ENCODE measurements around the gene FAM13A.
"Not testable (repeated sequence)": the region's sequence is repeated elsewhere in the genome, so short reads cannot be mapped to it uniquely, and the experiment has no call there.

Gene FAM13A

DNA sequence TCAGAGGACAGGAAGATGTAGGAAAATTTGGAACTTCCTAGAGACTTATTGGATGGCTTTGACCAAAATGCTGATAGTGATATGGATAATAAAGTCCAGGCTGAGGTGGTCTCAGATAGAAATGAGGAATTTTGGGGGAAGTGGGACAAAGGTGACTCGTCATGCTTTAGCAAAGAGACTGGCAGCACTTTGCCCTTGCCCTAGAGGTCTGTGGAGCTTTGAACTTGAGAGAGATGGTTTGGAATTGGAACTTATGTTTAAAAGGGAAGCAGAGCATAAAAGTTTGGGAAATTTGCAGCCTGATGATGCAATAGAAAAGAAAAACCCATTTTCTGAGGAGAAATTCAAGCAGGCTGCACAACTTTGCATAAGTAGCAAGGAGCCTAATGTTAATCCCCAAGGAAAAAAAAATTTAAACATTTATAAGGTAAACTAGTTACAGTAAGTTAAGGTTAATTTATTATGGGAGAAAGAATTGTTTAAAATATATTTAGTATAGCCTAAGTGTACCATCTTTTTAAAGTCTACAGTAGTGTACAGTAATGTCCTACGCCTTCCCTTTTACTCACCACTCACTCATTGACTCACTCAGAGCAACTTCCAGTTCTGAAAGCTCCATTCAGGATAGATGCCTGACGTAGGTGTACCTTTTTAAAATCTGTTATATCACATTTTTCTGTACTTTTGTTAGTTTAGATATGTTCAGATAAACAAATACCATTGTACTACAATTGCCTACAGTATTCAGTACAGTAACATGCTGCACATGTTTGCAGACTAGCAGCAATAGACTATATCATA is 101.2 kb downstream of the FAM13A start:
- DNase-seq = peak; percentile 40

DNA sequence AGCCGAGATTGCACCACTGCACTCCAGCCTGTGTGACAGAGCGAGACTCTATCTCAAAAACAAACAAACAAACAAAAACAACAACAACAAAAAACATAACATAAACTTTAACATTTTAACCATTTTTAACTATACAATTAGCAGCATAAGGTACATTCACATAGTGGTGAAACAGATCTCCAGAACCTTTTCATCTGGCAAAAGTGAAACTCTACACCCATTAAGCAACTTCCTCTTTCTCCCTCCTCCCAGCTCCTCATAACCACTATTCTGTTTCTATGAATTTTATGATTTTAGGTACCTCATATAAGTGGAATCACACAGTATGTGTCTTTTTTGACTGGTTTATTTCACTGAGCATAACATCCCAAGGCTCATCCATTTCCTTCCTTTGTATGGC is 103.6 kb downstream of the FAM13A start:
- DNase-seq = peak; percentile 72

- no peak for DNase-seq
These were observed 104.9 kb downstream of the FAM13A start for GRCh38 chr4:88952081-88952480.

- DNase-seq = no peak
These were observed 107.4 kb downstream of the FAM13A start for GRCh38 chr4:88949605-88950004.

DNA sequence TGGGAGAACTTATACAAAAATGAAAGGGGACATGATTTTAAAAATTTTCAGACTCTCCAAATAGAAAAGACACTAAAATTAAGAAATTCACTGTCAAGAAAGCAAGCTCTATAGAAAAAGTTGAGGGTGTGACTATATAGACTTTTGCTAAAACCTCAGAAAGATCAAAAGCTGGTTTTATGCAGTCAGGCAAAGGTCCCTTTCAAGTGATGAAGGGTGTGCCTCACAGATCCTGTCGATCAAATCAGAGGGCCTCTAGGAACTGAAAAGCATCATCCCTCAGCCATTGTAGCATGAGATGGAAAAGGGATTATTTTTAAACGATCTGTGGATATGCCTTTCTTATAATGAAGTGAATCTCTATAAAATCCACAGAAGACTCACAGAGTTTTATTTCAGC is 116.5 kb downstream of the FAM13A start:
- DNase-seq = no peak

GRCh38 chr4:88939697-88940096 is 117.3 kb downstream of the FAM13A start:
- DNase-seq = no peak

DNA sequence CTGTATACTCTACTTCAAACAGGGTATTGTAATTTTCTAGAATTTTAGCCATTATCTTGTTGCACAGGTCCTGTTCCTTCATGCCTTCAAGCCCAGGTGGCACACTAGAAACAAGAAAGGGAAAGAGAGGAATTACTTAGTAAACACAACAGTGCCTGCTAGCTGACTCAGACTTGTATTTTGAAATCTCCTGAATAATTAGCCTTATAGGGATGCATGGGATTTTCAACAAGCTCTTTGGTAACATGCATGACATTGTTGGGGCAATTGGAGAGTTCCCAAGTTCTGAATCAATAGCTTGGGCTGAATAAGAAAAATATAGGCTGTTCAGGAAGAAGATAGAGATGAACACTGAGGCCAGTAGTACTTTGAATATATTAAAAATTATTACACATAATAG is 118.8 kb downstream of the FAM13A start:
- peak; percentile 82 for DNase-seq

DNA sequence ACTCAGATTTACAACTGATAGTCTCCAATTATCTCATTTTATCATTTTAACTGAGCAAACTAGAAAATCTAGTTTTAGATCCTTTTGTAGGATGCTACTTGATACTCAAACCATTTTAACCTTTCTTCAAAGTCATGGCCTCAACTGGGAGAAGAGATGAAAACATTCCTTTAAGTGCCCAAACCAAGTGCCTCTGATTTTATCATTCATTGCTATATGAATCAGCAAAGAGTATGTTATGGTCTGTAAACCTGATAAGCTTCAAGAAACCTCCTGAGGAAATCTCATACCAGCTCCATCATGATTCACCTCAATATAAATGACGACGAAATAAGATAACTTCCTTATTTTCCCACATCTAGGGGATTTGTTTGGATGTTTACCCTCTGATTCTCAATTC is 119.9 kb downstream of the FAM13A start:
- no peak for DNase-seq

DNA sequence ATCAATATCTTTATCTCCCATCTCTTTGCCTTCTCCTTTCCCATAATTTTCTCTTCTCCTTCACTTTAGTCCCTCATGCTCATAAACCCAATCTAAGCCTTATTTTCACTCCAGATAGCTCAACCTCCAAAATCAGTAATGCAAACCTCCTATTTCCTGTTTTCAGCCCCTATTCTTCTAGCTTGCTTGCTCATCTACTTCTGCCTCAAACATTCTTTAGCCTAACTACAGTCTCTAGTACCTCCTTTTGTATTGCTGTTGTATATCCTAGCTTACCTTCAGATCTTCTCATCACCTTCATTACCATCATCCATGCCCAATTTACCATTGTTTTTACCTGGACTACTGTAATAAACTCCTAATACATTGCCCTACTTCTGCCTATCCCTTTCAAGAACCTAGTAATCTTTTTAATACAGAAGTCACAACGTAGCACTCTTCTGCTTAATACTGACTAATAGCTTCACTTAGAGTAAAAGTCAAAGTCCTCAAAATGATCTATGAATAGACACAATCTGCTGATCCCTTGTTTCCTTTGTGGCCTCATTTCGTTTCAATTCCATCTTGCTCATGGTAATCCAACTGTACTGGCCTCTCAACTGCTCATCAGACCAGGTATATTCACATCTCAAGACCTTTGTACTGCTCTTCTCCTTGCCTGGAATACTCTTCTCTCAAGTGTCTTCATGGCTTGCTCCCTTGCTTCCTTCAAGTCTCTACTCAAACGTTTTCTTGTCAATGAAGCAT is 123.4 kb downstream of the FAM13A start:
- no peak for DNase-seq

DNA sequence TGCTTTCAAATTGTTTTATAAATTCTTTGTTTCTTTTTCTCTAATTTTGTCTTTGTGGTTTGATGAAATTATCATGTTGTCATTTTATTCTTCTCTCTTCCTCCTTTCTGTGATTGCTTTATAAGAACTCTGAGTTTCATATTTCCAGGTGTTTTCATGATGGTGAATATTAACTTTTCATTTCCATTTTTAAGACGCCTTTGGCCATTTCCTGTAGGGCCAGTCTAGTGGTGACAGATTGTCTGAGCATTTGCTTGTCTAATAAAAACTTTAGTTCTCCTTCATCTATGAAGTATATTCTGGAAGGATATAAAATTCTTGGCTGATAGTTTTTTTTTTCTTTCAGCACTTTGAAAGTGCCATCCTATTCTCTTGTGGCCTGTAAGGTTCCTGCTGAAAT is 128.1 kb downstream of the FAM13A start:
- no peak for DNase-seq

DNA sequence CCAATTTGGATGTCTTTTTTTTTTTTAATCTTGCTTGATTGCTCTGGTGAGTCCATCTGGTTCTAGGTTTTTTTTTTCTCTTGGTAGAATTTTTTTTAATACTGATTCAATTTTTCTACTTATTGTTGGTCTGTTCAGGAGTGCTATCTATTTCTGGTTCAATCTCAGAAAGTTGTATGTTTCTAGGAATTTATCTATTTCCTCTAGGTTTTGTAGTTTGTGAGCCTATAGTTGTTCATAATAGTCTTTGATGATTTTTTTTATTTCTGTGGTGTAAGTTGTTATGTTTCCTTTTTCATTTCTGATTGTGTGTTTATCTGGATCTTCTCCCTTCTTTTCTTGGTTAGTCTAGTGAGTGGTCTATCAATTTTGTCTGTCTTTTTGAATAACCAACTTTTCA is 129.6 kb downstream of the FAM13A start:
- no peak for DNase-seq

DNA sequence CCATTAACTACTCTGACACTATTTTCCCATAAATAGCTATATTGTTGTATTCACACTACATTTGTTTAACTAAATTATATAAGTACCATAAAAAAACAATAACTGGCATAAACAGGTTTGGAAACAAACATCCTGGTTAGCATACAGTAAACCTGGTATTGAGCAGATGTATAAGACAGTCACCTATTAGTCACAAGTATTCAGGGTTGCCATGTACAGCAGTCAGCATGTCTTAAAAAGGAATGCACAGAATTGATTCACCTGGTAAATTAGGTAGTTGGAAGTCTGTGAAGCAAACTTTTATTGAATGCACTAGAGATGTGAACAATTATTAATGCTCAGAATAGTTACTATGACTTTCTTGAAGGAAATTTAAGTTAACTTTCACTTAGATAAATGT is 137.9 kb downstream of the FAM13A start:
- DNase-seq = no peak

DNA sequence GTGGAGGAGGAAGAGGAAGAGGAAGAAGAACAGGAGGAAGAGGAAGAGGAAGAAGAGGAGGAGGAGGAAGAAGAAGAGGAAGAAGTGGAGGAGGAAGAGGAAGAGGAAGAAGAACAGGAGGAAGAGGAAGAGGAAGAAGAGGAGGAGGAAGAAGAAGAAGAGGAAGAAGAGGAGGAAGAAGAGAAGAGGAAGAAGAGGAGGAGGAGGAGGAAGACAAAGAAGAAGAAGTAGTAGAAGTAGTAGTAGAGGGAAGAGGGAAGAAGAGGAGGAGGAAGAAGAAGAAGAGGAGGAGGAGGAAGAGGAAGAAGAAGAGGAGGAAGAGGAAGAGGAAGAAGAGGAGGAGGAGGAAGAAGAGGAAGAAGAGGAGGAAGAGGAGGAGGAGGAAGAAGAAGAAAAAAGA is 143.8 kb downstream of the FAM13A start:
- not testable (repeated sequence) for DNase-seq

GRCh38 chr4:88911246-88912212 is 145.5 kb downstream of the FAM13A start:
- DNase-seq = no peak

GRCh38 chr4:88910101-88910500 is 146.9 kb downstream of the FAM13A start:
- DNase-seq = peak; percentile 5

GRCh38 chr4:88908521-88908920 is 148.5 kb downstream of the FAM13A start:
- DNase-seq = no peak

- DNase-seq = peak; percentile 10
These were observed 149.0 kb downstream of the FAM13A start for GRCh38 chr4:88908003-88908402.

- no peak for DNase-seq
These were observed 149.5 kb downstream of the FAM13A start for GRCh38 chr4:88907478-88907877.

DNA sequence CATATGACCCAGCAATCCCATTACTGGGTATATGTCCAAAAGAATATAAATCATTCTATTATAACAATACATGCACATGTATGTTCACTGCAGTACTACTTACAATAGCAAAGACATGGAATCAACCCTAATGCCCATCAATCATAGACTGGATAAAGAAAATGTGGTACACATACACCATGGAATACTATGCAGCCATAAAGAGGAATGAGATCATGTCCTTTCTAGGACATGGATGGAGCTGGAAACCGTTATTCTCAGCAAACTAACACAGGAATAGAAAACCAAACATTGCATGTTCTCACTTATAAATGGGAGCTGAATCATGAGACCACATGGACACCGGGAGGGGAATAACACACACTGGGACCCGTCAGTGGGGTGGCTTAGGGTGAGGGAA is 152.7 kb downstream of the FAM13A start:
- DNase-seq = not testable (repeated sequence)

- DNase-seq = no peak
These were observed 156.6 kb downstream of the FAM13A start for GRCh38 chr4:88900432-88900831.

- no peak for DNase-seq
These were observed 159.2 kb downstream of the FAM13A start for GRCh38 chr4:88897752-88898151.

- DNase-seq = no peak
These were observed 159.8 kb downstream of the FAM13A start for GRCh38 chr4:88897180-88897579.

GRCh38 chr4:88893961-88894360 is 163.0 kb downstream of the FAM13A start:
- DNase-seq = no peak
